SK-N-MC (cell line): Measurements from ENCODE around the gene STPG1.

ENCODE experiments used
- EZH2 ChIP-seq: fragments of 200-600 bp; sonication (generic); IDR thresholded peaks from one replicate; pipeline ENCODE4 v1.6.1; 2017; ENCODE audit warnings: antibody characterized with exemption
- POLR2AphosphoS5 ChIP-seq: IDR thresholded peaks from 2 replicates; pipeline ENCODE4 v1.6.1; 2012; ENCODE audit warnings: mild to moderate bottlenecking, low read depth, low read length, borderline replicate concordance

DNA sequence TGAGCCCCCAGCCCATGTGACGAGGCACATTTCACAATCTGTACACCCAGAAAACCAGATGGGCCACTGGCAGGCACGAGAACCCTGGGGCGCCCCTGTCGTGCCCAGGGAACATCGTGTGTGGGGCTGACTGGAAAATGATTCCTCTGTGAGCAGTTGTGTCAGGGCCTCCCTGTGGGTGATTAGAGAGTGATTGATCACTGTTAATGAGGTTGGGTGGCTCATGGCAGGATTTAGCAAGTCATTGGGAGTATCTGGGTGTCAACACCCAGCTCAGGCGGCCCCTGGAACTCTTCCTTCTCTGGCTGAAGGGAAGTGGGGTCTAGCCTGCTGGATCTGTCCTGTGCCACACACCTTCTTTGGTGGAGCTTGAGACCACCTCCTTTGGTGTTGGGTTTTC lies 88.7 kb downstream of the STPG1 start:
- TF ChIP-seq POLR2AphosphoS5 (no peak), EZH2 (no peak)
